ENCODE measurements around the gene KRTAP22-1. TPM values are rescaled to one million over a fixed set of nuclear protein-coding genes. Genes with fewer than 3 reads are reported as not detected.

The KRTAP22-1 gene
- total RNA-seq, 1 experiment from 2014 or later: not detected

- no peaks in the 10 kb centered on the region for H3K27me3 ChIP-seq (ENCODE audit: control insufficient read depth, insufficient read depth, low read length)
- peak; percentile 9 for DNase-seq
- no peaks in the 10 kb centered on the region for H3K36me3 ChIP-seq (replicated peaks; ENCODE audit: control insufficient read depth, insufficient read depth, low read length)
- H3K4me3 ChIP-seq (ENCODE audit: insufficient read depth, low read depth, low read length): no peak overlapping the region
Observed at GRCh38 chr21:30605968-30606367, 5.1 kb downstream of the KRTAP22-1 start.

DNA sequence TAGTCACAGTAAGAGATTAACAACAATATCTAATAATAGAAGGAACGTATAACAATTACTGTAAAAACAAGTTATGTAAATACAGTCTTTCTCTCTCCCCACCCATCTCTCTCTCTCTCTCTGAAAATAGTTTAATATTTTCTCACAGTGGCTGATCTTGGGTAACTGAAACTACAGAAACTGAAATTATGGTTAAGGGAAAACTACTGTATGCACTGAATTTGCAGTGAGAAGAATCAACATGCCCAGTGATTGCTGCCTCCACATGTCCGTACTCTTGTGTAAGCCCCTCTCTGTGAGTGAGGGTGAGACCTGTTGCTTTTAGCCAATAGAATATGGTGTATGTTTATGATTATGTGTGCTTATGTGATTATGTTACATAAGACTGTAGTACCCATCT, 11.2 kb downstream of the KRTAP22-1 start:
- H3K27me3 ChIP-seq (ENCODE audit: control insufficient read depth, insufficient read depth, low read length): no peaks in the 10 kb centered on the region
- H3K4me3 ChIP-seq (ENCODE audit: insufficient read depth, low read depth, low read length): no peak overlapping the region
- no peaks in the 10 kb centered on the region for H3K36me3 ChIP-seq (replicated peaks; ENCODE audit: control insufficient read depth, insufficient read depth, low read length)
- no peak for DNase-seq

DNA sequence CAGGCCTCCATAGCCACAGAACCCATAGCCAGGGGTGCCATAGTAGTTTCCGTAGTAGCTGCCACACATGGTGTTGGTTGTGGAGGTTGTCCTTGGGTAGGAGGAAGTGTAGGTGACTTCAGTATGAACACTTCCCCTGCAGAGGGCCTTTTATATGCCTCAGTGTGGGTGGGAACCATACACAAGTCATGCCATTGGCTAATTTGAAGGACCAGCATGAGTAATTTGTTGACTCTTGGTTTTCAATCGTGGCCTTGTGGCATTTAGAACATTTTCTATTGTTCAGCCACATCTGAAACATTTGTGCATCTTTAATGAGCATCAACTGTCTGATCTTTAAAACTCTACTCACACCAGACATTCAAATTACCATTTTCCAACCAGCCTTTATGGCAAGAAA, 12.9 kb downstream of the KRTAP22-1 start, which contains the start of gene KRTAP6-1:
Gene KRTAP6-1 (minus strand): TSS at position 95 of the 400 bp plus-strand sequence. CDS start 26 bp downstream, at position 69.
- Histone ChIP-seq H3K4me3 (ENCODE audit: insufficient read depth, low read depth, low read length) (no peak within 1 kb of the TSS), H3K27me3 (ENCODE audit: control insufficient read depth, insufficient read depth, low read length) (no peaks in the 10 kb centered on the region), H3K36me3 (replicated peaks; ENCODE audit: control insufficient read depth, insufficient read depth, low read length) (no peaks in the 10 kb centered on the region)
- no peak for DNase-seq

- no peak for DNase-seq
- H3K36me3 ChIP-seq (replicated peaks; ENCODE audit: control insufficient read depth, insufficient read depth, low read length): no peaks in the 10 kb centered on the region
- no peak overlapping the region for H3K4me3 ChIP-seq (ENCODE audit: insufficient read depth, low read depth, low read length)
- H3K27me3 ChIP-seq (ENCODE audit: control insufficient read depth, insufficient read depth, low read length): no peaks in the 10 kb centered on the region
Observed at GRCh38 chr21:30615199-30615598, 14.3 kb downstream of the KRTAP22-1 start.

DNA sequence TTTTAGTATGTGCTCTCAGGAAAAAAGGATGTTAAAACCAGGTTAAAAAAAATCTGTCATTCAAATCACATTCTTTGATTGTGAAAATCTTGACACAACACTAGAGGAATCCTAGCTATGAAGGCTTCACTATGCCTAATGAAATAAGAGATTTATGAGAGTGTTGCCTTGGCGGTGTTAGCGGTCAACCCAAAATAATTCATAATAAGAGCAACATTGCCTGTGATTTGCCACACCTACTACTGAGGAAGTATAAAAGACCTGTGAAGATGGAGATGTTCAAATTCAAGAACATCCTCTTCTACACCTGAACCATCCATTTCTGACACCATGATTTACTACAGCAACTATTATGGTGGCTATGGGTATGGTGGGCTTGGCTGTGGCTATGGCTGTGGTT, 15.2 kb downstream of the KRTAP22-1 start, which contains the start of gene KRTAP20-1:
Gene KRTAP20-1 (plus strand): TSS at position 301 of the 400 bp plus-strand sequence. CDS start 30 bp downstream, at position 331.
- no peak for DNase-seq

GRCh38 chr21:30620080-30620479, 19.2 kb downstream of the KRTAP22-1 start:
- H3K4me3 ChIP-seq (ENCODE audit: insufficient read depth, low read depth, low read length): no peak overlapping the region
- H3K27me3 ChIP-seq (ENCODE audit: control insufficient read depth, insufficient read depth, low read length): no peaks in the 10 kb centered on the region
- DNase-seq: no peak
- H3K36me3 ChIP-seq (replicated peaks; ENCODE audit: control insufficient read depth, insufficient read depth, low read length): no peaks in the 10 kb centered on the region

More for the DNA sequence above, 15.2 kb downstream of the KRTAP22-1 start, which contains the start of gene KRTAP20-1:
- H3K27me3 ChIP-seq (ENCODE audit: control insufficient read depth, insufficient read depth, low read length): no peaks in the 10 kb centered on the region
- no peaks in the 10 kb centered on the region for H3K36me3 ChIP-seq (replicated peaks; ENCODE audit: control insufficient read depth, insufficient read depth, low read length)
- H3K4me3 ChIP-seq (ENCODE audit: insufficient read depth, low read depth, low read length): no peak within 1 kb of the TSS

DNA sequence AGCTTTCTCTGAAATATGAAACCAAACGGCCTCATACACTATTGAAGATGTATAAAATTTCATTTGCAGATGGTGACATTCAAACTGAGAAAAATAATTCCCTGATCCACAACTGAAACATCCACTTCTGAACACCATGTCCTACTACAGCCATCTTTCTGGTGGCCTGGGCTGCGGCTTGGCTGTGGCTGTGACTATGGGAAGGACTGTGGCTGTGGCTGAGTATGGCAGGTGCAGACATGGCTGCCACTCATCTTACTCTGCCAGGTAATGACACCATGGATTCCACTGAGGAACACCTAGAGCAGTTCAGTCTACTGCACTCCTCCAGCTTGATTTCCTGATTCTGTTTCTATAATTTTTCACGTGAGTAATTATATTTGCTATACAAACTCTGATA, 19.6 kb downstream of the KRTAP22-1 start, which contains the start of gene KRTAP20-4:
Gene KRTAP20-4 (plus strand): TSS at position 106 of the 400 bp plus-strand sequence.
- no peak within 1 kb of the TSS for H3K4me3 ChIP-seq (ENCODE audit: insufficient read depth, low read depth, low read length)
- H3K36me3 ChIP-seq (replicated peaks; ENCODE audit: control insufficient read depth, insufficient read depth, low read length): no peaks in the 10 kb centered on the region
- DNase-seq: no peak
- no peaks in the 10 kb centered on the region for H3K27me3 ChIP-seq (ENCODE audit: control insufficient read depth, insufficient read depth, low read length)

- DNase-seq: no peak
- no peaks in the 10 kb centered on the region for H3K27me3 ChIP-seq (ENCODE audit: control insufficient read depth, insufficient read depth, low read length)
Observed at GRCh38 chr21:30623362-30623761, 22.5 kb downstream of the KRTAP22-1 start.

DNA sequence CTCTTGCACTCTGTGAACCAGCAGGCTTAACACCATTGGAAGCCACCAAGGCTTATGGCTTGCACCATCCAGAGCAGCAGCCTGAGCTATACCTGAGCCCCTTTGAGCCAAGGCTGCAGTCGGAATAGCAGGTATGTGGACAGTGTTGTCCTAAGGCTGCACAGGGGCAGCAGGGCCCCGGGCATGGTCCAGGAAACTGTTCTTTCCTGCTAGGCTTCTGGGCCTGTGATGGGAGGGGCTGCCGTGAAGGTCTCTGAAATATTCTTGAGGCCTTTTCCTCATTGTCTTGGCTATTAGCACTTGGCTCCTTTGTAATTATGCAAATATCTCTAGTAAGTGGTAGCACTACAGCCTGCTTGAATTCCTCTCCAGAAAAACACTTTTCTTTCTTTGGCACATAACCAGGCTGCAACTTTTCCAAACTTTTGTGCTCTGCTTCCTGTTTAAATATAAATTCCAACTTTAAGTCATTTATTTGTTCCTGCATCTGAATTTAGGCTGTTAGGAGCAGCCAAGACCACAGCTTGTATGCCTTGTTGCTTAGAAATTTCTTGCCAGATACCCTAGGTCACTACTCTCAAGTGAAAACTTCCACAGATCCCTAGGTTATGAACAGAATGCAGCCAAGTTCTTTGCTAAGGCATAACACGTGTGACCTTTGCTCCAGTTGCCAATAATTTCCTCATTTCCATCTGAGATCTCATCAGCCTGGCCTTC, 24.7 kb downstream of the KRTAP22-1 start:
- no peak for DNase-seq
- no peaks in the 10 kb centered on the region for H3K36me3 ChIP-seq (replicated peaks; ENCODE audit: control insufficient read depth, insufficient read depth, low read length)
- H3K27me3 ChIP-seq (ENCODE audit: control insufficient read depth, insufficient read depth, low read length): no peaks in the 10 kb centered on the region
- no peak overlapping the region for H3K4me3 ChIP-seq (ENCODE audit: insufficient read depth, low read depth, low read length)

More at GRCh38 chr21:30623362-30623761, 22.5 kb downstream of the KRTAP22-1 start:
- H3K36me3 ChIP-seq (replicated peaks; ENCODE audit: control insufficient read depth, insufficient read depth, low read length): no peaks in the 10 kb centered on the region
- H3K4me3 ChIP-seq (ENCODE audit: insufficient read depth, low read depth, low read length): no peak overlapping the region

- DNase-seq: no peak
- no peaks in the 10 kb centered on the region for H3K27me3 ChIP-seq (ENCODE audit: control insufficient read depth, insufficient read depth, low read length)
- H3K36me3 ChIP-seq (replicated peaks; ENCODE audit: control insufficient read depth, insufficient read depth, low read length): no peaks in the 10 kb centered on the region
Observed at GRCh38 chr21:30628109-30628508, 27.2 kb downstream of the KRTAP22-1 start.

GRCh38 chr21:30629200-30629599, 28.3 kb downstream of the KRTAP22-1 start:
- no peak overlapping the region for H3K4me3 ChIP-seq (ENCODE audit: insufficient read depth, low read depth, low read length)
- no peak for DNase-seq
- H3K27me3 ChIP-seq (ENCODE audit: control insufficient read depth, insufficient read depth, low read length): no peaks in the 10 kb centered on the region
- H3K36me3 ChIP-seq (replicated peaks; ENCODE audit: control insufficient read depth, insufficient read depth, low read length): no peaks in the 10 kb centered on the region

More at GRCh38 chr21:30628109-30628508, 27.2 kb downstream of the KRTAP22-1 start:
- no peak overlapping the region for H3K4me3 ChIP-seq (ENCODE audit: insufficient read depth, low read depth, low read length)

- Histone ChIP-seq H3K36me3 (replicated peaks; ENCODE audit: control insufficient read depth, insufficient read depth, low read length) (no peaks in the 10 kb centered on the region), H3K27me3 (ENCODE audit: control insufficient read depth, insufficient read depth, low read length) (no peaks in the 10 kb centered on the region), H3K4me3 (ENCODE audit: insufficient read depth, low read depth, low read length) (no peak within 1 kb of the TSS)
- no peak for DNase-seq
Observed at GRCh38 chr21:30634906-30635305, 34.0 kb downstream of the KRTAP22-1 start, which contains the start of gene KRTAP20-2. Gene KRTAP20-2 (plus strand): TSS chr21:30635206. CDS start chr21:30635264, 58 bp downstream.

- no peaks in the 10 kb centered on the region for H3K27me3 ChIP-seq (ENCODE audit: control insufficient read depth, insufficient read depth, low read length)
- no peaks in the 10 kb centered on the region for H3K36me3 ChIP-seq (replicated peaks; ENCODE audit: control insufficient read depth, insufficient read depth, low read length)
- DNase-seq: no peak
- no peak overlapping the region for H3K4me3 ChIP-seq (ENCODE audit: insufficient read depth, low read depth, low read length)
Observed at GRCh38 chr21:30638686-30639085, 37.8 kb downstream of the KRTAP22-1 start.

- H3K4me3 ChIP-seq (ENCODE audit: insufficient read depth, low read depth, low read length): no peak within 1 kb of the TSS
Observed at GRCh38 chr21:30642564-30642963, 41.7 kb downstream of the KRTAP22-1 start, which contains the start of gene KRTAP20-3. Gene KRTAP20-3 (plus strand): TSS chr21:30642864.

DNA sequence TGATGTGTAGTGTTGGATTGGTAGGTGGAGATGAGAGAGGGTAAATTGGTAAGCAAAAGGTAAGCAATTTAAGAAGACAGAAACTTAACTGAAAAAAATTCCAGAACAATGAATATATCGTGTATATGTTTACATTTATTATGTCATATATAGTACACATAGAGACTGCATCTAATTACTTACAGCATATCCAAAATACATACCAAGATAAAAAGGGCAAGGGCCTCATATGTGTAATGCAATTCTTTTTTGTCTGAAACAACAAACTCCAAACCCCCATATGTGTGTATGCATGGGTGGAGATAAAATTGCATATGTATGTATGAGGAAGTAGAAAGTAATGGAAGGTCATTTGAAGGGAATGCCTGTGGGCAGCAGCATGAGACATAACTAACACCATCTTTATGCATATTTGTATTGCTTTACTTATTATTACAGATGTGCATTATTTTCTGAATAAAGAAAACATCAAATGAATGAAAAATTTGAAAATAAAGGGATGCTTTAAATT, 46.1 kb downstream of the KRTAP22-1 start:
- no peaks in the 10 kb centered on the region for H3K36me3 ChIP-seq (replicated peaks; ENCODE audit: control insufficient read depth, insufficient read depth, low read length)
- no peak for DNase-seq

More at GRCh38 chr21:30642564-30642963, 41.7 kb downstream of the KRTAP22-1 start, which contains the start of gene KRTAP20-3:
- no peak for DNase-seq
- Histone ChIP-seq H3K36me3 (replicated peaks; ENCODE audit: control insufficient read depth, insufficient read depth, low read length) (no peaks in the 10 kb centered on the region), H3K27me3 (ENCODE audit: control insufficient read depth, insufficient read depth, low read length) (no peaks in the 10 kb centered on the region)

More for the DNA sequence above, 46.1 kb downstream of the KRTAP22-1 start:
- Histone ChIP-seq H3K27me3 (ENCODE audit: control insufficient read depth, insufficient read depth, low read length) (no peaks in the 10 kb centered on the region), H3K4me3 (ENCODE audit: insufficient read depth, low read depth, low read length) (no peak overlapping the region)
